Heart right ventricle (tissue), 16 donors: Measurements from ENCODE around the gene SOS2. TPM values are rescaled to one million over a fixed set of nuclear protein-coding genes. Genes with fewer than 3 reads are reported as not detected.
"Not testable (repeated sequence)": the region's sequence is repeated elsewhere in the genome, so short reads cannot be mapped to it uniquely, and the experiment has no call there.

ENCODE experiments used
- ATAC-seq, 8 donors: fragments of 200-7000 bp; cut with Tn5 transposase; one replicate each; pipeline ENCODE4 v1.9.1; 2020; ENCODE audit warnings: mild to moderate bottlenecking in 8 of 8, moderate library complexity in 8 of 8, moderate number of reproducible peaks in 1 of 8
- DNase-seq, 2 donors: peaks; one replicate each; pipeline ENCODE4 v3.0.0-alpha.2; 2020
- H3K27ac ChIP-seq, 10 donors: fragments of 200-600 bp; sonication (generic) in 2 of 10; one replicate each; pipeline versions ENCODE4 v1.5.0 to v1.8.0; 2020 to 2022; ENCODE audit warnings: mild to moderate bottlenecking in 3 of 10
- H3K27me3 ChIP-seq, 7 donors: fragments of 200-600 bp; one replicate each; pipeline ENCODE4 v1.8.0; 2021 to 2022; ENCODE audit warnings: mild to moderate bottlenecking in 2 of 7
- H3K36me3 ChIP-seq, 9 donors: fragments of 200-600 bp; sonication (generic) in 1 of 9; one replicate each; pipeline versions ENCODE4 v1.5.0 to v1.8.0; 2020 to 2022; ENCODE audit warnings: mild to moderate bottlenecking in 2 of 9
- H3K4me1 ChIP-seq, 9 donors: fragments of 200-600 bp; sonication (generic) in 1 of 9; one replicate each; pipeline versions ENCODE4 v1.5.0 to v1.8.0; 2020 to 2022; ENCODE audit warnings: mild to moderate bottlenecking in 4 of 9
- H3K4me3 ChIP-seq, 10 donors: fragments of 200-600 bp; sonication (generic) in 2 of 10; one replicate each; pipeline versions ENCODE4 v1.5.0 to v1.8.0; 2020 to 2022; ENCODE audit warnings: mild to moderate bottlenecking in 7 of 10, moderate library complexity in 2 of 10
- H3K9me3 ChIP-seq, 11 donors: fragments of 200-600 bp in 10 of 11; sonication (generic) in 2 of 11; one replicate each; pipeline versions ENCODE4 v1.5.0 to v1.8.0; 2013 to 2022; ENCODE audit warnings: mild to moderate bottlenecking in 2 of 11, control low read depth in 1 of 11, moderate library complexity in 1 of 11
- WGBS, 2 donors: extraction: QIAGEN DNeasy Blood & Tissue Kit; methylation state at CpG; one replicate each; pipeline ENCODE4 v1.1.7; 2013; ENCODE audit warnings: inconsistent platforms in 1 of 2; 5-methylcytosine and 5-hydroxymethylcytosine counted together
- intact Hi-C, 10 donors: fragments of 100-400 bp; cut with DNase I; formaldehyde crosslinking; loops; one replicate each; pipeline versions ENCODE4 v1.11.1 to v1.14.2; 2022
- polyA plus RNA-seq, 2 donors: library from polyadenylated mRNA; stranded (reverse); fragments of 200-250 nt; gene quantifications; one replicate each; pipeline ENCODE4 v1.2.3, GENCODE V29; 2013
- total RNA-seq, 10 donors: library from RNA; stranded (reverse); fragmentation: NEBNext Ultra II Directional in 3 of 10; extraction: Animal tissue kit (Norgen Biotek cat#: 25700) in 3 of 10; gene quantifications; one replicate each; pipeline versions ENCODE4 v1.2.1 to v1.2.4, GENCODE V29; 2021 to 2023
- TF ChIP-seq, protein P1 (sequence below), 9 donors: fragments of 200-600 bp; sonication (generic) in 2 of 9; IDR thresholded peaks; one replicate each; pipeline versions ENCODE4 v1.5.0 to v1.8.0; 2021 to 2022; ENCODE audit warnings: antibody characterized with exemption in 9 of 9, mild to moderate bottlenecking in 5 of 9, moderate library complexity in 1 of 9
- donor health status: Arrhythmogenic right ventricular cardiomyopathy.
- donor health status: ischemic (EF 13 %, LVEDD 7.1; RV severe dilation, severe dysfunction).
- donor health status: healthy with polysubstance abuse.
- donor health status: DM: no; HTN: yes; CAD: no.
- donor health status: DM: no; HTN: no; CAD: no.
- donor health status: ischemic (EF 25% LVEDD 6.9; RV normal size, moderate dysfunction).
- donor health status: ischemic (EF 25% LVEDD 5.7; RV mildly dilated, moderate dysfunction).
- donor health status: healthy.
- donor health status: DM: yes; HTN: yes; CAD: no.
- donor health status: Ischemic cardiomyopathy.
- donor health status: ischemic (EF 35%, LVEDD 5.7; RV mildly dilated, moderate dysfunction).
- donor health status: nonischemic (EF 11% LVEDD 7.7; RV severe dilation, severe dysfunction).
- donor health status: DM: yes; HTN: yes; CAD: no.
- donor health status: PGD.
- donor health status: ischemic (EF 29% LVEDD 5.4; RV normal size, mild dysfunction).
- donor health status: nonischemic (EF 23%, LVEDD 6.1; RV moderate dilation, normal function).

Gene SOS2
- total and polyA plus RNA-seq, 12 donors: 10.1 to 40.0 (median 32.3) TPM

DNA sequence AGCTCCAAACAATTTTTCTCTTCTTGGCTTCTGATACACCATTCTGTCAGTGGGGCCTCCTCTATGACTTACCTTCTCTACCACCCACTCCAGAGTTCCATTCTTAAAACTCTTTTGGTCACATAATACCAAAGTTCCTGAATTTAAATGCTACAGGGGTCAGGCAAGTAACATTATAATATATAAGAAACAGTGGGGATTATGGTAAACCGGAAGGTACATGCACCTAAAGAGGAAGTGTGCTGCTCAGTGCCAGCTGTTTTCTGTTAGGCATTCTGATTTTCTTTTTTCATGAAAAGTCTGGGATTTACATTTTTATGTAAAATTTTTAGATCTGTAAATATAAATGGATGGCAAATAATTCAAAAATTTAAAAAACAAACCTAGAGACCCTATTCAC, 39.9 kb downstream of the SOS2 start:
- H3K27me3 ChIP-seq: no peaks in the 10 kb centered on the region
- no peak overlapping the region for H3K4me3 ChIP-seq
- H3K4me1 ChIP-seq: no peaks in the 10 kb centered on the region
- H3K36me3 ChIP-seq: peaks cover 0 to 90% (median 19%) of the 10 kb centered on the region in 9 donors
- WGBS, 2 donors: 89 to 90% methylated on average over 1 of the region's 1 CpG
- no peak overlapping the region for H3K27ac ChIP-seq
- ATAC-seq (no peak), DNase-seq (no peak)
- TF ChIP-seq, protein P1, sequence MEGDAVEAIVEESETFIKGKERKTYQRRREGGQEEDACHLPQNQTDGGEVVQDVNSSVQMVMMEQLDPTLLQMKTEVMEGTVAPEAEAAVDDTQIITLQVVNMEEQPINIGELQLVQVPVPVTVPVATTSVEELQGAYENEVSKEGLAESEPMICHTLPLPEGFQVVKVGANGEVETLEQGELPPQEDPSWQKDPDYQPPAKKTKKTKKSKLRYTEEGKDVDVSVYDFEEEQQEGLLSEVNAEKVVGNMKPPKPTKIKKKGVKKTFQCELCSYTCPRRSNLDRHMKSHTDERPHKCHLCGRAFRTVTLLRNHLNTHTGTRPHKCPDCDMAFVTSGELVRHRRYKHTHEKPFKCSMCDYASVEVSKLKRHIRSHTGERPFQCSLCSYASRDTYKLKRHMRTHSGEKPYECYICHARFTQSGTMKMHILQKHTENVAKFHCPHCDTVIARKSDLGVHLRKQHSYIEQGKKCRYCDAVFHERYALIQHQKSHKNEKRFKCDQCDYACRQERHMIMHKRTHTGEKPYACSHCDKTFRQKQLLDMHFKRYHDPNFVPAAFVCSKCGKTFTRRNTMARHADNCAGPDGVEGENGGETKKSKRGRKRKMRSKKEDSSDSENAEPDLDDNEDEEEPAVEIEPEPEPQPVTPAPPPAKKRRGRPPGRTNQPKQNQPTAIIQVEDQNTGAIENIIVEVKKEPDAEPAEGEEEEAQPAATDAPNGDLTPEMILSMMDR (IDR thresholded peaks at IDR 0.05): no peak
- intact Hi-C loops: no loop called here
- no peaks in the 10 kb centered on the region for H3K9me3 ChIP-seq

DNA sequence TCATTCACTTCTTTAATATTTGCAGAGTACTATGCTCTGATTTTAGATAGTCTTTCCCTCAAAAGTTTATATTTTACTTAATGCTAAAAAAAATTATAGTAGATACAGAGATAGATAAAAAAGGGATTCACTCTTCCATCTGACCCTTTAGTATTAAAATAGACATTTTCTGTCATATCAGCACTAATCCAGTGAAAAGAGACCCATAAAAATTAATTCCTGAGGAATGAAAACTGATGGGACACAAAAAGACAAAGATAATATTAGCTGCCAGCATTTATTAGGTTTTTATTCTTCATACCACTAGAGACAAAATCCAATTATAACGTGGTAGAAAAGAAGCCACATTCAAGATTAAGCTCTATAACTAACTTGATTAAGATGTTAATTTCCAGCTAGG, 45.3 kb downstream of the SOS2 start:
- WGBS, 2 donors: 84 to 89% methylated on average over 1 of the region's 1 CpG
- intact Hi-C loops: no loop called here

DNA sequence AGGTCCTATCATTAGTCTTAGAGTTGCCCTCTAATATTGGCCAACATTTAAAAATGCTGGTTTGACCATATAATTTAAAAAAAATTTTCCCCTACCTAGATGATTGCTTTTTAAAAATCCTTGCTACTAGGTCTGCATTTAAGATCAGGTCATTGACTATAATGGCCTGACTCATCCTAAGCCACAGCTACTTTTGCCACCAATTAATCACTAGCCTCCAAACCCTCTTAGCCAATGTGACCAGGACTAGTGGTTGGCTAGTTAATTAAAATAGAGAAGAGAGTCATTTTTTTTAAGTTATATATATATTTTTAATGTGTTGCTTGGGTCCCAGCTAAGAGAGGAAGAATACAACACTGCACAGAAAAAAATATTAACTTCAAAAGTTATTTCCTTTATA, 57.5 kb downstream of the SOS2 start:
- Histone ChIP-seq H3K4me1 (no peaks in the 10 kb centered on the region), H3K4me3 (no peak overlapping the region), H3K27me3 (no peaks in the 10 kb centered on the region), H3K27ac (no peak overlapping the region), H3K36me3 (peaks cover 0 to 91% (median 21%) of the 10 kb centered on the region in 9 donors), H3K9me3 (no peaks in the 10 kb centered on the region)
- DNase-seq: no peak
- intact Hi-C loops: no loop called here
- TF ChIP-seq, protein P1 (IDR thresholded peaks at IDR 0.05): no peak
- ATAC-seq: no peak

More for the DNA sequence above, 45.3 kb downstream of the SOS2 start:
- Histone ChIP-seq H3K36me3 (peaks cover 0 to 96% (median 32%) of the 10 kb centered on the region in 9 donors), H3K27me3 (no peaks in the 10 kb centered on the region), H3K4me3 (no peak overlapping the region), H3K4me1 (no peaks in the 10 kb centered on the region), H3K9me3 (no peaks in the 10 kb centered on the region), H3K27ac (no peak overlapping the region)
- ATAC-seq (no peak), DNase-seq (no peak)
- TF ChIP-seq, protein P1 (IDR thresholded peaks at IDR 0.05): no peak

DNA sequence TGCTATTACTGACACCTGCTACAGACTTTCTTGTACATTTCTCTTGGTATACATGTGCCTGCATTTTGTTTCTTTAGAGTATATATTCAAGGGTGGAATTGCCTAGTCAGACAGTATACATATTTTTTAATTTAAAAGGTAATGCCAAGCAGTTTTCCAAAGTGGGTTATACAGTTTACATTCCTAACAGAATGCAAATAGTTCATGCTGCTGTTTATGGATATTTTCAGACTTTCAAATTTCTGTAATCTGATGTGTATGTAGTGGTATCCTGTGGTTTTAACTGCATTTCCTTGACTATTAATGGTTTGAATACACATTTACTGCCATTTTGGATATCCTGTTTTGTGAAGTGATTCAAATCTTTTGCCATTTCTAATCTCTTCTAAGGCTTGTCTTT, 59.5 kb downstream of the SOS2 start:
- no peak overlapping the region for H3K27ac ChIP-seq
- no peaks in the 10 kb centered on the region for H3K9me3 ChIP-seq
- peaks cover 0 to 89% (median 9%) of the 10 kb centered on the region in 9 donors for H3K36me3 ChIP-seq
- H3K27me3 ChIP-seq: no peaks in the 10 kb centered on the region
- TF ChIP-seq, protein P1 (IDR thresholded peaks at IDR 0.05): no peak
- DNase-seq (no peak), ATAC-seq (no peak)
- intact Hi-C loops: no loop called here
- no peak overlapping the region for H3K4me3 ChIP-seq
- H3K4me1 ChIP-seq: no peaks in the 10 kb centered on the region

DNA sequence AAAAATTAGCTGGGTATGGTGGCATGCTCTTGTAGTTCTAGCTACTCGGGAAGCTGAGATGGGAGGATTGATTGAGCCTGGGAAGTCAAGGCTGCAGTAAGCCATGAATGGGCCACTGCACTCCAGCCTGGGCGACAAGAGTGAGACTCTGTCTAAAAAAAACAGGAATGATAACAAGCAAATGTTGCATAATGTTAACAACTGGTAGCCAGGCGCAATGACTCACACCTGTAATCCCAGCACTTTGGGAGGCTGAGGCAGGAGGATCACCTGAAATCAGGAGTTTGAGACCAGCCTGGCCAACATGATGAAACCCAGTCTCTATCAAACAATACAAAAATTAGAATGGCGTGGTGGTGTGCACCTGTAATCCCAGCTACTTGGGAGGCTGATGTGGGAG, 64.0 kb downstream of the SOS2 start:
- peaks cover 0 to 88% (median 5%) of the 10 kb centered on the region in 9 donors for H3K36me3 ChIP-seq
- WGBS, 2 donors: 91 to 96% methylated on average over 4 of the region's 4 CpGs
- H3K27ac ChIP-seq, H3K27me3 ChIP-seq, H3K9me3 ChIP-seq, ATAC-seq, H3K4me1 ChIP-seq, intact Hi-C loops, DNase-seq, H3K4me3 ChIP-seq: not testable (repeated sequence)
